AG09309 (cell line): Measurements from ENCODE around the gene TMEM25.

Source experiments
- DNase-seq: peaks from one replicate; pipeline ENCODE4 v3.0.0-alpha.2; 2010; ENCODE audit warnings: low read depth
- H3K4me3 ChIP-seq: 2 replicates; pipeline ENCODE4 v1.5.1; 2011; ENCODE audit warnings: mild to moderate bottlenecking, low read depth, low read length, moderate library complexity; ENCODE audit not compliant: control insufficient read depth
- TF ChIP-seq, protein P1 (sequence below): IDR thresholded peaks from 2 replicates; pipeline ENCODE4 v1.5.1; 2011; ENCODE audit warnings: mild to moderate bottlenecking, low read depth, low read length, inconsistent platforms; ENCODE audit not compliant: insufficient read depth, control insufficient read depth; ENCODE audit errors: missing control alignments

TMEM25 gene

DNA sequence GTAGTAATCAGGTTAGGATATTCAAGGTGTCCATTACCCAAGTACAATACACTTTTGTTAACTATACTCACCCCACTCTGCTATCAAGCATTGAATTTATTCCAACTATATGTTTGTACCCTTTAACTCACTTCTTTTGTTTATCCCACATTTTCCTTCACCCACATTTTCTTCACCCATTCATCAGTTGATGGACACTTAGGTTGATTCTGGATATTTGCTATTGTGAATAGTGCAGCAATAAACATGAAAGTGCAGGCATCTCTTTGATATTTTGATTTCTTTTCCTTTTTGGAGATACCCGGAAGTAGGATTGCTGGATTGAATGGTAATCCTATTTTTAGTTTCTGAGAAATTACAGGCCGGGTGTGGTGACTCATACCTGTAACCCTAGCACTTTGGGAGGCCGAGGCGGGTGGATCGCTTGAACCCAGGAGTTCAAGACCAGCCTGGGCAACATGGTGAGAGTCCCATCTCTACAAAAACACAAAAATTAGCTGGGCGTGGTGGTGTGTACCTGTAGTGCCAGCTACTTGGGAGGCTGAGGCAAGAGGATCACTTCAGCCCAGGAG lies 6.5 kb downstream of the TMEM25 start:
- TF ChIP-seq, protein P1, sequence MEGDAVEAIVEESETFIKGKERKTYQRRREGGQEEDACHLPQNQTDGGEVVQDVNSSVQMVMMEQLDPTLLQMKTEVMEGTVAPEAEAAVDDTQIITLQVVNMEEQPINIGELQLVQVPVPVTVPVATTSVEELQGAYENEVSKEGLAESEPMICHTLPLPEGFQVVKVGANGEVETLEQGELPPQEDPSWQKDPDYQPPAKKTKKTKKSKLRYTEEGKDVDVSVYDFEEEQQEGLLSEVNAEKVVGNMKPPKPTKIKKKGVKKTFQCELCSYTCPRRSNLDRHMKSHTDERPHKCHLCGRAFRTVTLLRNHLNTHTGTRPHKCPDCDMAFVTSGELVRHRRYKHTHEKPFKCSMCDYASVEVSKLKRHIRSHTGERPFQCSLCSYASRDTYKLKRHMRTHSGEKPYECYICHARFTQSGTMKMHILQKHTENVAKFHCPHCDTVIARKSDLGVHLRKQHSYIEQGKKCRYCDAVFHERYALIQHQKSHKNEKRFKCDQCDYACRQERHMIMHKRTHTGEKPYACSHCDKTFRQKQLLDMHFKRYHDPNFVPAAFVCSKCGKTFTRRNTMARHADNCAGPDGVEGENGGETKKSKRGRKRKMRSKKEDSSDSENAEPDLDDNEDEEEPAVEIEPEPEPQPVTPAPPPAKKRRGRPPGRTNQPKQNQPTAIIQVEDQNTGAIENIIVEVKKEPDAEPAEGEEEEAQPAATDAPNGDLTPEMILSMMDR, result no peak
- DNase-seq, result no peak
- no peak overlapping the region for H3K4me3 ChIP-seq

DNA sequence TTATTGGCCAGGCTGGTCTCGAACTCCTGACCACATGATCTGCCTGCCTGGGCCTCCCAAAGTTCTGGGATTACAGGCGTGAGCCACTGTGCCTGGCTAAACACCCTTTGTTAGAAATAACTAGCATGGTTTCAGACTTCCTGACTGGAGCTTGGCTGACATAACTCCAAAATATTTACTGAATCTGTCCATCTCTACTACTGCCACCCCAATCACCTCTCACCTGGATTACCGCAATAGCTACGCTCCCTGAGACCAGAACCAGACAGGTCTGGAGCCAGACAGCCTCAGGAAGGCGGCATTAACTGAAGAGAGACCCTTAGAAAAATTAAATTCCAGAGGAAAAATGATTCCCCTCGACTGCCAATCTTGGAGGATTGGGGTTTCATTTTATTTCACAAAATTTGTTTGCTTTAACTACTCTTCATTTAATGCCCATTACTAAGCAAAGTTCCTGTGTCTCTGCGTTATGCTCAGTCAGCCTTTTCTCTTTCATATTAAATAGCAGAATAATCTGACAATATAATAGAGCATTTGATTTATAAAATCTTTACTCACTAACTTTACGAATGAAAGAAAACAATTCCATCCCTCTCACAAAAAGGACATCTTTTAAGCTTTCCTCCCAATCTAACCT lies 13.1 kb downstream of the TMEM25 start:
- no peak overlapping the region for H3K4me3 ChIP-seq
- TF ChIP-seq, protein P1, result no peak
- DNase-seq, result no peak

DNA sequence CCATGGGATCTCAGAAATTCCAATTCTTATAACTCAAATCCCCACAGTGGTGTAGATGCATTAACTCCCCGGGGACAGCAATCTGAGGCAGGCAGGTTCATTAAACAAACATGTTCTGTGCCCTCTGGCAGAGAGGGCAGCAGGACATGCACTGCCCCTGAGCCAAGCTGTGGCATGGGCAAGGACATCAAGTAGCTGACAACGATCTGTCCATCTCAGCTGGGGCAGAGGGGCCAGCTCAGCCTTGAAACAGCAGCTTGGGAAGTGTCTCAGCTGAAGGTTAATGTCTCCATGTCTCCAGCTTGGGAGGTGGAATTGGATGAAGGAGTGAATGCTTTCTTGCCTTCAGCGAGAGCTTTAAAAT lies 13.6 kb downstream of the TMEM25 start:
- TF ChIP-seq, protein P1, result no peak
- no peak overlapping the region for H3K4me3 ChIP-seq
- no peak for DNase-seq

DNA sequence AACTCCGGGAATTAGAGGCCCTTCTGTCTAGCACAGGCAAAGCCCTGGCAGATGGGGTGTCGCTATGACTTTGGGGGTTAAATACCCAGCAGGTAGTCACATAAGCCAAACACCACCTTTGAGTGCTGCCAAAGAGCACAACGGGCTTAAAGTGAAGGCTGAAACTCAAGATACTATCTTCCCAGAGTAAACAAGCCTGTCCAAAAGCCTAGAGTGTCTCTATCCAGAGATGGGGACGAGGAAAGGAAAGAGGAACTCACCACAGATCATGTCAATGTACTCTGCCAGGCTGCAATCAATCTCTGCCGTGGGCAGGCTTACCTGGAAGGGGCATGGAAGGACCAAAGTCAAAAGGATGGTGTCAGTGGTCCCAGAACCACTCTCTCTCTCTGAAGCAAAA lies 14.5 kb downstream of the TMEM25 start:
- no peak for DNase-seq
- TF ChIP-seq, protein P1, result no peak
- H3K4me3 ChIP-seq, result no peak overlapping the region

DNA sequence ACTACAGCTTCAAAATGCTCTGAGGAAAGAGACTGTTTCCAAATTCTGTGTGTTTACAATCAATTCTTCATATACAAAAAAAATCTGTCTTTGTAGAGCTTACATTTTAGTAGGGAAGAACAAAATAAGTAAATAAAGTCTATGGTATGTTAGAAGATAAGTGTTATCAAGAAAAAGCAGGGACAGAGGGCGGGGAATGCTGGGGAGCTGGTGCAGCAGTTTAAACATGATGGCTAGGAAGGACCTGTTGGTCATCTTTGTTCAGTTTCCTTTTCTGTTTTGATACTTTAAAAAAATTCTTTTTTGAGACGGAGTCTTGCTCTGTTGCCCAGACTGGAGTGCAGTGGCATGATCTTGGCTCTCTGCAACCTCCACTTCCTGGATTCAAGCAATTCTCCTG lies 16.1 kb downstream of the TMEM25 start:
- TF ChIP-seq, protein P1, result no peak
- H3K4me3 ChIP-seq, result no peak overlapping the region
- DNase-seq, result no peak

DNA sequence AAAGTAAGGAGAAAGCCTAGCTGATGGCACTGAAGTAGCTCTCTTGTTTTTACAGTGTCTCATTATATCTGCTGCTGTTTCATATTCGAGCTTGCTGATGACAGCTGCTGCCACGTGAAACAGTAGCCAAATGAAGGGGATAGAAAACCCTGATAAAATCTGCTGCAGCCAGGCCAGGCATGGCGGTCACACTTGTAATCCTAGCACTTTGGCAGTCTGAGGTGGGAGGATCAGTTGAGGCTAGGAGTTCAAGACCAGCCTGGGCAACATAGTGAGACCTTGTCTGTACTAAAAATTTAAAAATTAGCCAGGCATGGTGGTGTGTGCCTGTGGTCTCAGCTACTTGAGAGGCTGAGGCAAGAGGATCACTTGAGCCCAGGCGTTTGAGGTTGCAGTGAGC lies 21.3 kb downstream of the TMEM25 start:
- TF ChIP-seq, protein P1, result no peak

More for the DNA sequence above, 21.3 kb downstream of the TMEM25 start:
- no peak overlapping the region for H3K4me3 ChIP-seq
- no peak for DNase-seq
